ENCODE data around the gene FAM124B. TPM values are rescaled to one million over a fixed set of nuclear protein-coding genes. Genes with fewer than 3 reads are reported as not detected.
A peak's percentile ranks its signal among the peaks of the same experiment; 100 is the strongest.

The FAM124B gene
- total and polyA plus RNA-seq, 4 donors: 0.30 to 2.5 (median 0.42) TPM

DNA sequence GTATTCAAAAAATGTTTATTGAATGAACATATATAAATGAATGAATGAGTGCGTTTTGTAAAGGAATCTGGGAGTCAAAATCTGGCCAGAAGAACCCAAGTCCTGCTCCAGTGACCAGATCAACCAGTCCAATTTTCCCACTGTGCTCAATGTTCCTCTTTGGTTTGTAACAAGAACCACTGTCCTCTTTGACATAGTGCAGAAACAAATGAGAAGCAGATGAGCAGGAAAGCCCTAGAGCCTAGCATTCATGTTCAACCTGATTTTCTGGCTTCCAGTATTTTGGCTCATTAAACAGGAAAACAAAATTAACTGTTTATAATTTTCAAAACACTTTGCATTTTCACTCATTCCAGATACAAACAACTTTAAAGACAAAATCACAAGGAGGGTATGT is 23.2 kb downstream of the FAM124B start:
- H3K9ac ChIP-seq (ENCODE audit: low read depth in 1 of 2, low read length in 2 of 2): peak overlapping the region in 1 of 2 donors; percentile 67
- H3K9me3 ChIP-seq (ENCODE audit: control insufficient read depth in 4 of 4, low read length in 3 of 4): no peaks in the 10 kb centered on the region
- peak overlapping the region; percentile 56 to 62 for H3K27ac ChIP-seq (ENCODE audit: low read depth in 1 of 2, low read length in 2 of 2)
- TF ChIP-seq, protein P1, sequence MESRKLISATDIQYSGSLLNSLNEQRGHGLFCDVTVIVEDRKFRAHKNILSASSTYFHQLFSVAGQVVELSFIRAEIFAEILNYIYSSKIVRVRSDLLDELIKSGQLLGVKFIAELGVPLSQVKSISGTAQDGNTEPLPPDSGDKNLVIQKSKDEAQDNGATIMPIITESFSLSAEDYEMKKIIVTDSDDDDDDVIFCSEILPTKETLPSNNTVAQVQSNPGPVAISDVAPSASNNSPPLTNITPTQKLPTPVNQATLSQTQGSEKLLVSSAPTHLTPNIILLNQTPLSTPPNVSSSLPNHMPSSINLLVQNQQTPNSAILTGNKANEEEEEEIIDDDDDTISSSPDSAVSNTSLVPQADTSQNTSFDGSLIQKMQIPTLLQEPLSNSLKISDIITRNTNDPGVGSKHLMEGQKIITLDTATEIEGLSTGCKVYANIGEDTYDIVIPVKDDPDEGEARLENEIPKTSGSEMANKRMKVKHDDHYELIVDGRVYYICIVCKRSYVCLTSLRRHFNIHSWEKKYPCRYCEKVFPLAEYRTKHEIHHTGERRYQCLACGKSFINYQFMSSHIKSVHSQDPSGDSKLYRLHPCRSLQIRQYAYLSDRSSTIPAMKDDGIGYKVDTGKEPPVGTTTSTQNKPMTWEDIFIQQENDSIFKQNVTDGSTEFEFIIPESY (IDR thresholded peaks at IDR 0.05): no peak
- TF ChIP-seq FOXA1 (IDR thresholded peaks at IDR 0.05) (no peak), RAD21 (IDR thresholded peaks at IDR 0.05) (no peak), TAF1 (conservative IDR thresholded peaks at IDR 0.05) (no peak), GABPA (IDR thresholded peaks at IDR 0.05 in 1 of 2, conservative IDR thresholded peaks at IDR 0.05 in 1 of 2) (no peak), HNF4A (conservative IDR thresholded peaks at IDR 0.05) (no peak), RXRA (IDR thresholded peaks at IDR 0.05) (no peak), EGR1 (IDR thresholded peaks at IDR 0.05; ENCODE audit: low read depth in 2 of 2) (no peak), SP1 (IDR thresholded peaks at IDR 0.05) (no peak), JUND (IDR thresholded peaks at IDR 0.05) (no peak), NR2F2 (IDR thresholded peaks at IDR 0.05) (no peak)
- TF ChIP-seq, protein P2, sequence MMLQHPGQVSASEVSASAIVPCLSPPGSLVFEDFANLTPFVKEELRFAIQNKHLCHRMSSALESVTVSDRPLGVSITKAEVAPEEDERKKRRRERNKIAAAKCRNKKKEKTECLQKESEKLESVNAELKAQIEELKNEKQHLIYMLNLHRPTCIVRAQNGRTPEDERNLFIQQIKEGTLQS (IDR thresholded peaks at IDR 0.05): no peak
- TF ChIP-seq, protein P3, sequence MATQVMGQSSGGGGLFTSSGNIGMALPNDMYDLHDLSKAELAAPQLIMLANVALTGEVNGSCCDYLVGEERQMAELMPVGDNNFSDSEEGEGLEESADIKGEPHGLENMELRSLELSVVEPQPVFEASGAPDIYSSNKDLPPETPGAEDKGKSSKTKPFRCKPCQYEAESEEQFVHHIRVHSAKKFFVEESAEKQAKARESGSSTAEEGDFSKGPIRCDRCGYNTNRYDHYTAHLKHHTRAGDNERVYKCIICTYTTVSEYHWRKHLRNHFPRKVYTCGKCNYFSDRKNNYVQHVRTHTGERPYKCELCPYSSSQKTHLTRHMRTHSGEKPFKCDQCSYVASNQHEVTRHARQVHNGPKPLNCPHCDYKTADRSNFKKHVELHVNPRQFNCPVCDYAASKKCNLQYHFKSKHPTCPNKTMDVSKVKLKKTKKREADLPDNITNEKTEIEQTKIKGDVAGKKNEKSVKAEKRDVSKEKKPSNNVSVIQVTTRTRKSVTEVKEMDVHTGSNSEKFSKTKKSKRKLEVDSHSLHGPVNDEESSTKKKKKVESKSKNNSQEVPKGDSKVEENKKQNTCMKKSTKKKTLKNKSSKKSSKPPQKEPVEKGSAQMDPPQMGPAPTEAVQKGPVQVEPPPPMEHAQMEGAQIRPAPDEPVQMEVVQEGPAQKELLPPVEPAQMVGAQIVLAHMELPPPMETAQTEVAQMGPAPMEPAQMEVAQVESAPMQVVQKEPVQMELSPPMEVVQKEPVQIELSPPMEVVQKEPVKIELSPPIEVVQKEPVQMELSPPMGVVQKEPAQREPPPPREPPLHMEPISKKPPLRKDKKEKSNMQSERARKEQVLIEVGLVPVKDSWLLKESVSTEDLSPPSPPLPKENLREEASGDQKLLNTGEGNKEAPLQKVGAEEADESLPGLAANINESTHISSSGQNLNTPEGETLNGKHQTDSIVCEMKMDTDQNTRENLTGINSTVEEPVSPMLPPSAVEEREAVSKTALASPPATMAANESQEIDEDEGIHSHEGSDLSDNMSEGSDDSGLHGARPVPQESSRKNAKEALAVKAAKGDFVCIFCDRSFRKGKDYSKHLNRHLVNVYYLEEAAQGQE (IDR thresholded peaks at IDR 0.05): no peak
- WGBS: 46% methylated on average over 1 of the region's 1 CpG
- peaks cover 5 to 54% (median 49%) of the 10 kb centered on the region in 4 donors for H3K4me1 ChIP-seq (ENCODE audit: control insufficient read depth in 4 of 4, insufficient read depth in 4 of 4, low read length in 3 of 4)
- H3K27me3 ChIP-seq (ENCODE audit: control insufficient read depth in 4 of 4, insufficient read depth in 4 of 4, low read length in 3 of 4): no peaks in the 10 kb centered on the region
- H3K36me3 ChIP-seq (ENCODE audit: control insufficient read depth in 4 of 4, insufficient read depth in 3 of 4, low read depth in 1 of 4, low read length in 3 of 4): no peaks in the 10 kb centered on the region
- no peak for DNase-seq (ENCODE audit: low spot score)
- peak overlapping the region in 1 of 3 donors; percentile 3 for H3K4me3 ChIP-seq (ENCODE audit: low read depth in 1 of 3, low read length in 3 of 3)

DNA sequence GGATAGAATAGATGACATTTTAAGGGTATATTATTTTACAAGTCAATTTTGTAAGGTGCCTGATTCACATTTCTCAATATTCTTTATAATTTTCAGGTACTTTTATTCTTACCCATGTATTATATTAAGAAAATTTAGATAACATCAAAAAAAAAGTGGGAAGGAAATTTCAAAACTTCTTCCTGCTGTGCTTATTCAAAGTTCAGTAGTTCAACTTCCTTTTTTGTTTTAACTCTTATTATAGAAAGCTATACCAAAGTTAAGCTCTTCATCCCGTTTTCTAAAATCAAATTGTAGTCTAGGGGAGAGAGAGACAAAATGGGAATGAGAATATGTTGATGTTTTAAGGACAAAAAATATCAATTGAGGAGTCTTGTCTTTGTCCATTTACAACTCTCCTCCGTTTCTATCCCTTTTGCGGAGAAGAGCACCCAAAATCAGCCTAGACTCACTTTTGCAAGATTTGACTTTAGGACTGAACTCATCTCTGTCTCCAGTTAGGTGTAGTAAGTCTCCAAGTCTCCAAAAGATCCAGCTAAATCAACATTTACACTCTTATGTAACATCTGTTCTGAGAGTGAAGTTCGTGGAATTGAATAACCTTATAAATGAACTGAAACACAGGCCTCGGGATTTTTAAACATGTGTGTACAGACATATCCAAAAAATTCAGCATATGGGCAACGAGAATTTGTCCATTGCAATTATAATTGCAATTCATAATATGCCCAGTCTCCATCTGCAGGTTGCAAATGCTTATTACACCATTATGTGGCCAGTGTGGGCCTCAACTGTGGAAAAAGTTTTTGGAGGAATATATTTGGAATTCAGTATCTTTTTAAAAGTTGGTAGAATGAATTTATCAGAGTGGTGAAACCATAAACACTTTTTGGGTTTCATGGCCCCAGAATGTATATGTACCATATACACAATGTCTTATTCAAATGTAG is 23.9 kb downstream of the FAM124B start:
- WGBS: 37% methylated on average over 6 of the region's 6 CpGs
- Histone ChIP-seq H3K27ac (ENCODE audit: low read depth in 1 of 2, low read length in 2 of 2) (peak overlapping the region; percentile 56 to 62), H3K9ac (ENCODE audit: low read depth in 1 of 2, low read length in 2 of 2) (peak overlapping the region in 1 of 2 donors; percentile 17), H3K4me1 (ENCODE audit: control insufficient read depth in 4 of 4, insufficient read depth in 4 of 4, low read length in 3 of 4) (peaks cover 5 to 51% (median 46%) of the 10 kb centered on the region in 4 donors), H3K9me3 (ENCODE audit: control insufficient read depth in 4 of 4, low read length in 3 of 4) (no peaks in the 10 kb centered on the region), H3K27me3 (ENCODE audit: control insufficient read depth in 4 of 4, insufficient read depth in 4 of 4, low read length in 3 of 4) (no peaks in the 10 kb centered on the region), H3K36me3 (ENCODE audit: control insufficient read depth in 4 of 4, insufficient read depth in 3 of 4, low read depth in 1 of 4, low read length in 3 of 4) (no peaks in the 10 kb centered on the region), H3K4me3 (ENCODE audit: low read depth in 1 of 3, low read length in 3 of 3) (no peak overlapping the region)
- DNase-seq (ENCODE audit: low spot score): no peak
- TF ChIP-seq SP1 (IDR thresholded peaks at IDR 0.05) (no peak), EGR1 (IDR thresholded peaks at IDR 0.05; ENCODE audit: low read depth in 2 of 2) (no peak), HNF4A (conservative IDR thresholded peaks at IDR 0.05) (peak; percentile 53 to 58), NR2F2 (IDR thresholded peaks at IDR 0.05) (no peak), RXRA (IDR thresholded peaks at IDR 0.05) (peak; percentile 56 to 68), RAD21 (IDR thresholded peaks at IDR 0.05) (peak; percentile 26 to 53)
- TF ChIP-seq, protein P4, sequence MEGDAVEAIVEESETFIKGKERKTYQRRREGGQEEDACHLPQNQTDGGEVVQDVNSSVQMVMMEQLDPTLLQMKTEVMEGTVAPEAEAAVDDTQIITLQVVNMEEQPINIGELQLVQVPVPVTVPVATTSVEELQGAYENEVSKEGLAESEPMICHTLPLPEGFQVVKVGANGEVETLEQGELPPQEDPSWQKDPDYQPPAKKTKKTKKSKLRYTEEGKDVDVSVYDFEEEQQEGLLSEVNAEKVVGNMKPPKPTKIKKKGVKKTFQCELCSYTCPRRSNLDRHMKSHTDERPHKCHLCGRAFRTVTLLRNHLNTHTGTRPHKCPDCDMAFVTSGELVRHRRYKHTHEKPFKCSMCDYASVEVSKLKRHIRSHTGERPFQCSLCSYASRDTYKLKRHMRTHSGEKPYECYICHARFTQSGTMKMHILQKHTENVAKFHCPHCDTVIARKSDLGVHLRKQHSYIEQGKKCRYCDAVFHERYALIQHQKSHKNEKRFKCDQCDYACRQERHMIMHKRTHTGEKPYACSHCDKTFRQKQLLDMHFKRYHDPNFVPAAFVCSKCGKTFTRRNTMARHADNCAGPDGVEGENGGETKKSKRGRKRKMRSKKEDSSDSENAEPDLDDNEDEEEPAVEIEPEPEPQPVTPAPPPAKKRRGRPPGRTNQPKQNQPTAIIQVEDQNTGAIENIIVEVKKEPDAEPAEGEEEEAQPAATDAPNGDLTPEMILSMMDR (IDR thresholded peaks at IDR 0.05; ENCODE audit: low read depth, low read length, missing input control): peak; percentile 23
- TF ChIP-seq, protein P5, sequence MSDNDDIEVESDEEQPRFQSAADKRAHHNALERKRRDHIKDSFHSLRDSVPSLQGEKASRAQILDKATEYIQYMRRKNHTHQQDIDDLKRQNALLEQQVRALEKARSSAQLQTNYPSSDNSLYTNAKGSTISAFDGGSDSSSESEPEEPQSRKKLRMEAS (IDR thresholded peaks at IDR 0.05): no peak
- TF ChIP-seq, protein P1 (IDR thresholded peaks at IDR 0.05): no peak
